Measurements from ENCODE around the gene PIP4K2C.
A peak's percentile ranks its signal among the peaks of the same experiment; 100 is the strongest.

The PIP4K2C gene

GRCh38 chr12:57621497-57622292, 30.7 kb downstream of the PIP4K2C start:
- H3K9ac ChIP-seq (ENCODE audit: low read depth, low read length) = no peak overlapping the region
- DNase-seq (peak; percentile 23), ATAC-seq (ENCODE audit: insufficient read depth, low read depth) (peak; percentile 84)
- peaks cover 23% of the 10 kb centered on the region for H3K27me3 ChIP-seq (ENCODE audit: insufficient read depth, low read length, poor library complexity)
- H3K79me2 ChIP-seq (ENCODE audit: insufficient read depth, low read length) = no peaks in the 10 kb centered on the region
- TF ChIP-seq EZH2 (IDR thresholded peaks at IDR 0.05; ENCODE audit: borderline replicate concordance, low read depth, low read length, severe bottlenecking) = no peak
- TF ChIP-seq CTCF (IDR thresholded peaks at IDR 0.05; ENCODE audit: borderline replicate concordance, extremely low read depth, low read length, poor library complexity, severe bottlenecking) = peak; percentile 69
- H3K9me3 ChIP-seq (ENCODE audit: insufficient read depth, low read length, severe bottlenecking) = no peaks in the 10 kb centered on the region
- no peaks in the 10 kb centered on the region for H3K36me3 ChIP-seq (ENCODE audit: insufficient read depth, low read length)
- no peaks in the 10 kb centered on the region for H3K4me1 ChIP-seq (ENCODE audit: insufficient read depth, low read length)
- no peak overlapping the region for H3K4me2 ChIP-seq (ENCODE audit: insufficient read depth, low read length)
- H2AFZ ChIP-seq (ENCODE audit: low read depth, low read length) = no peak overlapping the region
- H3K27ac ChIP-seq (ENCODE audit: low read length) = no peak overlapping the region
- H4K20me1 ChIP-seq (ENCODE audit: insufficient read depth, low read length) = peaks cover 3% of the 10 kb centered on the region; the same call in 1 of the 2 replicates
- H3K4me3 ChIP-seq (ENCODE audit: low read depth in 1 of 2, low read length in 2 of 2) = no peak overlapping the region

GRCh38 chr12:57622293-57623245, 31.6 kb downstream of the PIP4K2C start:
- no peak overlapping the region for H2AFZ ChIP-seq (ENCODE audit: low read depth, low read length)
- TF ChIP-seq CTCF (IDR thresholded peaks at IDR 0.05; ENCODE audit: borderline replicate concordance, extremely low read depth, low read length, poor library complexity, severe bottlenecking) = no peak
- no peak for TF ChIP-seq EZH2 (IDR thresholded peaks at IDR 0.05; ENCODE audit: borderline replicate concordance, low read depth, low read length, severe bottlenecking)
- H3K9me3 ChIP-seq (ENCODE audit: insufficient read depth, low read length, severe bottlenecking) = no peaks in the 10 kb centered on the region
- no peak overlapping the region for H3K4me3 ChIP-seq (ENCODE audit: low read depth in 1 of 2, low read length in 2 of 2)
- H3K36me3 ChIP-seq (ENCODE audit: insufficient read depth, low read length) = no peaks in the 10 kb centered on the region
- H3K27me3 ChIP-seq (ENCODE audit: insufficient read depth, low read length, poor library complexity) = peaks cover 23% of the 10 kb centered on the region
- DNase-seq (no peak), ATAC-seq (ENCODE audit: insufficient read depth, low read depth) (no peak; the same call in 2 of the 3 replicates)
- H3K4me2 ChIP-seq (ENCODE audit: insufficient read depth, low read length) = no peak overlapping the region
- peaks cover 3% of the 10 kb centered on the region; the same call in 1 of the 2 replicates for H4K20me1 ChIP-seq (ENCODE audit: insufficient read depth, low read length)
- no peak overlapping the region for H3K27ac ChIP-seq (ENCODE audit: low read length)
- H3K9ac ChIP-seq (ENCODE audit: low read depth, low read length) = no peak overlapping the region
- no peaks in the 10 kb centered on the region for H3K4me1 ChIP-seq (ENCODE audit: insufficient read depth, low read length)
- no peaks in the 10 kb centered on the region for H3K79me2 ChIP-seq (ENCODE audit: insufficient read depth, low read length)

- no peak overlapping the region for H3K9ac ChIP-seq (ENCODE audit: low read depth, low read length)
- no peaks in the 10 kb centered on the region for H3K36me3 ChIP-seq (ENCODE audit: insufficient read depth, low read length)
- no peak overlapping the region for H2AFZ ChIP-seq (ENCODE audit: low read depth, low read length)
- H3K9me3 ChIP-seq (ENCODE audit: insufficient read depth, low read length, severe bottlenecking) = no peaks in the 10 kb centered on the region
- peaks cover 3% of the 10 kb centered on the region; the same call in 1 of the 2 replicates for H4K20me1 ChIP-seq (ENCODE audit: insufficient read depth, low read length)
- H3K4me3 ChIP-seq (ENCODE audit: low read depth in 1 of 2, low read length in 2 of 2) = no peak overlapping the region
- H3K27ac ChIP-seq (ENCODE audit: low read length) = no peak overlapping the region
- H3K79me2 ChIP-seq (ENCODE audit: insufficient read depth, low read length) = no peaks in the 10 kb centered on the region
- DNase-seq (no peak), ATAC-seq (ENCODE audit: insufficient read depth, low read depth) (no peak)
- peaks cover 23% of the 10 kb centered on the region for H3K27me3 ChIP-seq (ENCODE audit: insufficient read depth, low read length, poor library complexity)
- TF ChIP-seq EZH2 (IDR thresholded peaks at IDR 0.05; ENCODE audit: borderline replicate concordance, low read depth, low read length, severe bottlenecking) = no peak
- no peak for TF ChIP-seq CTCF (IDR thresholded peaks at IDR 0.05; ENCODE audit: borderline replicate concordance, extremely low read depth, low read length, poor library complexity, severe bottlenecking)
- H3K4me1 ChIP-seq (ENCODE audit: insufficient read depth, low read length) = no peaks in the 10 kb centered on the region
- H3K4me2 ChIP-seq (ENCODE audit: insufficient read depth, low read length) = no peak overlapping the region
These were observed 32.4 kb downstream of the PIP4K2C start for GRCh38 chr12:57623385-57623784.
